SK-N-SH (cell line): Measurements from ENCODE around the gene ME3.

ENCODE experiments used
- CTCF ChIP-seq: fragments of 200-600 bp; sonication (generic); IDR thresholded peaks from 2 replicates; pipeline ENCODE4 v1.6.1; 2017; ENCODE audit warnings: antibody characterized with exemption, mild to moderate bottlenecking, moderate library complexity
- REST ChIP-seq: IDR thresholded peaks from 2 replicates; pipeline ENCODE4 v1.6.1; 2012; ENCODE audit warnings: mild to moderate bottlenecking, low read depth, low read length, moderate library complexity
- SMC3 ChIP-seq: IDR thresholded peaks from 2 replicates; pipeline ENCODE4 v1.6.1; 2012; ENCODE audit warnings: low read depth, low read length, improper control_type of control experiment
- TEAD4 ChIP-seq: IDR thresholded peaks from 2 replicates; pipeline ENCODE4 v1.4.0; 2012; ENCODE audit warnings: mild to moderate bottlenecking, borderline replicate concordance; ENCODE audit not compliant: insufficient read depth
- USF2 ChIP-seq: fragments of 150-350 bp; IDR thresholded peaks from 2 replicates; pipeline ENCODE4 v1.6.1; 2017; ENCODE audit warnings: antibody characterized with exemption, low read length, low read depth, borderline replicate concordance

- TF ChIP-seq CTCF (no peak), USF2 (no peak), SMC3 (no peak), REST (no peak), TEAD4 (no peak)
Measured at GRCh38 chr11:86569109-86569508, 103.3 kb downstream of the ME3 start.
